Kidney epithelial cell (primary cell): ENCODE measurements around the gene SEC14L2. TPM values are rescaled to one million over a fixed set of nuclear protein-coding genes. Genes with fewer than 3 reads are reported as not detected.

Experiments
- DNase-seq: peaks from one replicate; pipeline ENCODE4 v3.0.0-alpha.2; 2010; ENCODE audit warnings: low read depth
- H3K27me3 ChIP-seq: 2 replicates; pipeline ENCODE4 v1.6.0; 2011; ENCODE audit warnings: low read length; ENCODE audit not compliant: control insufficient read depth, insufficient read depth
- H3K36me3 ChIP-seq: 2 replicates; pipeline ENCODE4 v1.5.1; 2011; ENCODE audit warnings: low read length; ENCODE audit not compliant: control insufficient read depth, insufficient read depth
- H3K4me3 ChIP-seq: 2 replicates; pipeline ENCODE4 v1.5.1; 2011; ENCODE audit warnings: low read depth, mild to moderate bottlenecking, control low read depth, low read length
- CTCF ChIP-seq: IDR thresholded peaks from 2 replicates; pipeline ENCODE4 v1.5.1; 2011; ENCODE audit warnings: mild to moderate bottlenecking, moderate library complexity, low read length, control low read depth, inconsistent platforms; ENCODE audit not compliant: insufficient read depth, poor library complexity, severe bottlenecking
- total RNA-seq: library from RNA; depleted of rRNA; stranded (reverse); fragments of >200 nt; gene quantifications from 2 replicates; pipeline ENCODE4 v1.2.3, GENCODE V29; 2015

Gene SEC14L2
- total RNA-seq, 1 donor from 2014 or later: 31.7 TPM

GRCh38 chr22:30382340-30382739 is 14.5 kb upstream of the SEC14L2 start:
- no peak overlapping the region for H3K4me3 ChIP-seq
- H3K27me3 ChIP-seq: no peaks in the 10 kb centered on the region
- H3K36me3 ChIP-seq: no peaks in the 10 kb centered on the region
- no peak for TF ChIP-seq CTCF
- no peak for DNase-seq

DNA sequence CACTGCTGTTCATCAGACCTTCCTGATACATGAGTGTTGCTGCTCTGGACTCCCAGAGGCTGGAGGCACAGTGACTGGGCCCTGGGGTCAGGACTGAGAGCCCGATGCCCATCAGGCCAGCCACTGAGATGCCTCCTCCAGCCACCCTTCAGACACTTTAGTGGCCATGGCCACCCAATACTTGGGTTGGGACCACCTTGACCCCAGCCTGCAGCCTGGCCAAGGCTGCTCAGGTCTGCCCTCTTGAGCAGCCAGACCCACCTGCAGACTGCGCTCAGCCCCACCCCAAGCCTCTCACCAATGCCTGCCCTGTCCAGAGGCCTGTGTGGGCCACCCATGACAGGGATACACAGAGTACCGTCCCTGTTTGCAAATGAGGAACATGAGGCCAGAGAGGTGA is 13.8 kb upstream of the SEC14L2 start:
- H3K36me3 ChIP-seq: no peaks in the 10 kb centered on the region
- TF ChIP-seq CTCF: no peak
- no peak for DNase-seq
- no peak overlapping the region for H3K4me3 ChIP-seq
- H3K27me3 ChIP-seq: no peaks in the 10 kb centered on the region

GRCh38 chr22:30385942-30386341 is 10.9 kb upstream of the SEC14L2 start:
- no peaks in the 10 kb centered on the region for H3K36me3 ChIP-seq
- no peak overlapping the region for H3K4me3 ChIP-seq
- H3K27me3 ChIP-seq: no peaks in the 10 kb centered on the region
- DNase-seq: no peak
- no peak for TF ChIP-seq CTCF

DNA sequence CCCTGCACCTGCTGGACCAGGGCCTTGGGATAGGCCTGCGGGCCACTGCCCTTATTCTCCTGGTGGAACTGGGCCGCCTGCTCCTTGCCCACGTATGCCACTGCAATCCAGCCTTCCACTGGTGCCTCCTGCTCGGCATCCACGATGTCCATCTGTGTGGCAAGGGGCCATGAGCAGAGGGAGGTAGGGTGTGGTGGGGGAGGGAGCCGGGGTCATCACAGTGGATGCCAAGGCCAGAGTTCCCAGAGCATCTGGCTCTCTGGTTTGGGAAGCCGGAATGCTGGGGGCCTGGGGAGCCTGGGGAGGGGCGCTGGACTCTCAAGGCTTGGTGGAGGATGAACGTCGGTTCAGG is 10.2 kb upstream of the SEC14L2 start:
- no peaks in the 10 kb centered on the region for H3K27me3 ChIP-seq
- peak overlapping the region; percentile 60 for H3K4me3 ChIP-seq
- no peaks in the 10 kb centered on the region for H3K36me3 ChIP-seq
- no peak for TF ChIP-seq CTCF
- no peak for DNase-seq

GRCh38 chr22:30386960-30387827 is 9.6 kb upstream of the SEC14L2 start, which contains the start of gene RNF215:
Gene RNF215, minus strand, starts transcription at chr22:30387411. Its CDS starts 98 bp downstream, at chr22:30387313.
- H3K4me3 ChIP-seq: peak within 1 kb of the TSS; percentile 60
- no peaks in the 10 kb centered on the region for H3K36me3 ChIP-seq
- H3K27me3 ChIP-seq: no peaks in the 10 kb centered on the region
- TF ChIP-seq CTCF: peak; percentile 74
- no peak for DNase-seq
